SK-N-SH (cell line): ENCODE results near the gene LRRC1. TPM values are rescaled to one million over a fixed set of nuclear protein-coding genes. Genes with fewer than 3 reads are reported as not detected.

Experiments used
- CTCF ChIA-PET: fragments of 300-600, 350-600 bp; formaldehyde crosslinking; extraction: SDS; loops from one replicate; lab custom pipeline; 2021; lab: Yijun Ruan, JAX
- POLR2A ChIA-PET: fragments of 350-600 bp; sonication (Branson Sonifier 250); formaldehyde crosslinking; extraction: SDS; loops from one replicate; lab custom pipeline; 2020; ENCODE audit warnings: antibody characterized with exemption, inconsistent platforms; lab: Yijun Ruan, JAX
- DNase-seq: peaks from one replicate; pipeline ENCODE4 v3.0.0; 2012
- H2AFZ ChIP-seq: fragments of 200-600 bp; sonication (generic); 2 replicates; pipeline ENCODE4 v1.8.1; 2016; ENCODE audit warnings: antibody characterized with exemption, mild to moderate bottlenecking, low read depth
- H3F3A ChIP-seq: fragments of 200-600 bp; sonication (generic); replicated peaks from 2 replicates; pipeline ENCODE3; 2016; ENCODE audit warnings: antibody characterized with exemption, mild to moderate bottlenecking; ENCODE audit not compliant: insufficient read depth
- H3K27ac ChIP-seq, 2 experiments: fragments of 200-500 bp in 1 of 2; fragments of 200-600 bp in 1 of 2; sonication (Bioruptor generic) in 1 of 2; sonication (generic), shearing (Covaris generic) in 1 of 2; 2 replicates each; pipeline versions ENCODE4 v1.5.1 to v1.6.1; 2014 to 2016; ENCODE audit warnings: low read depth in 2 of 2, inconsistent platforms in 1 of 2, low read length in 1 of 2, mild to moderate bottlenecking in 1 of 2, mixed read lengths in 1 of 2
- H3K27me3 ChIP-seq: fragments of 200-600 bp; sonication (generic), shearing (Covaris generic); 2 replicates; pipeline ENCODE4 v1.6.1; 2016; ENCODE audit warnings: mixed run types; ENCODE audit not compliant: insufficient read depth
- H3K36me3 ChIP-seq, 2 experiments: fragments of 200-500 bp in 1 of 2; fragments of 200-600 bp in 1 of 2; sonication (Bioruptor generic) in 1 of 2; sonication (generic) in 1 of 2; replicated peaks in 1 of 2; 2 replicates each; pipeline versions ENCODE3 to v1.5.1; 2014 to 2016; ENCODE audit warnings: low read length in 1 of 2, mild to moderate bottlenecking in 1 of 2; ENCODE audit not compliant: insufficient read depth in 2 of 2, control insufficient read depth in 1 of 2
- H3K4me1 ChIP-seq, 2 experiments: fragments of 200-500 bp in 1 of 2; fragments of 200-600 bp in 1 of 2; sonication (Bioruptor generic) in 1 of 2; sonication (generic), shearing (Covaris generic) in 1 of 2; 2 replicates each; pipeline versions ENCODE4 v1.5.1 to v1.6.1; 2014 to 2016; ENCODE audit warnings: low read depth in 1 of 2, low read length in 1 of 2, mixed run types in 1 of 2; ENCODE audit not compliant: insufficient read depth in 2 of 2, control insufficient read depth in 1 of 2
- H3K4me2 ChIP-seq: fragments of 200-600 bp; sonication (generic), shearing (Covaris generic); 2 replicates; pipeline ENCODE4 v1.6.1; 2017; ENCODE audit warnings: mixed run types
- H3K4me3 ChIP-seq, 2 experiments: fragments of 200-500 bp in 1 of 2; fragments of 200-600 bp in 1 of 2; sonication (Bioruptor generic) in 1 of 2; sonication (generic), shearing (Covaris generic) in 1 of 2; 2 replicates each; pipeline versions ENCODE4 v1.5.1 to v1.8.1; 2014 to 2016; ENCODE audit warnings: low read depth in 2 of 2, inconsistent platforms in 1 of 2, low read length in 1 of 2, mild to moderate bottlenecking in 1 of 2, mixed read lengths in 1 of 2, moderate library complexity in 1 of 2
- H3K79me2 ChIP-seq: fragments of 200-600 bp; sonication (generic); 2 replicates; pipeline ENCODE4 v1.8.1; 2017; ENCODE audit warnings: mild to moderate bottlenecking; ENCODE audit not compliant: insufficient read depth
- H3K9ac ChIP-seq: fragments of 200-600 bp; sonication (generic); 2 replicates; pipeline ENCODE4 v1.6.1; 2017; ENCODE audit warnings: mixed run types
- H3K9me2 ChIP-seq: fragments of 200-600 bp; sonication (generic); 2 replicates; pipeline ENCODE4 v1.6.1; 2017; ENCODE audit warnings: mixed run types
- H3K9me3 ChIP-seq: fragments of 200-600 bp; sonication (generic); 2 replicates; pipeline ENCODE4 v1.6.1; 2017; ENCODE audit warnings: mixed run types, mild to moderate bottlenecking, moderate library complexity
- H4K20me1 ChIP-seq: fragments of 200-600 bp; sonication (generic); 2 replicates; pipeline ENCODE4 v1.6.1; 2017; ENCODE audit warnings: mild to moderate bottlenecking, mixed run types; ENCODE audit not compliant: insufficient read depth
- CHD2 ChIP-seq: fragments of 150-350 bp; IDR thresholded peaks from 2 replicates; pipeline ENCODE4 v1.6.1; 2018; ENCODE audit warnings: low read length; ENCODE audit not compliant: partially characterized antibody
- ELF1 ChIP-seq: IDR thresholded peaks from 2 replicates; pipeline ENCODE4 v1.4.0; 2012
- EP300 ChIP-seq, 2 experiments: IDR thresholded peaks; 2 replicates each; pipeline versions ENCODE4 v1.4.0 to v1.6.1; 2012; ENCODE audit warnings: borderline replicate concordance in 1 of 2, low read depth in 1 of 2, low read length in 1 of 2
- FOXJ3 ChIP-seq: sonication (generic); formaldehyde crosslinking; IDR thresholded peaks from 2 replicates; pipeline ENCODE4 v1.5.1; 2020; ENCODE audit warnings: mild to moderate bottlenecking, missing genetic modification reagents
- FOXM1 ChIP-seq: IDR thresholded peaks from 2 replicates; pipeline ENCODE4 v1.4.0; 2012; ENCODE audit warnings: low read depth, mild to moderate bottlenecking
- GABPA ChIP-seq: IDR thresholded peaks from 2 replicates; pipeline ENCODE4 v1.4.0; 2012; ENCODE audit warnings: low read depth, mild to moderate bottlenecking
- MXI1 ChIP-seq: IDR thresholded peaks from 2 replicates; pipeline ENCODE4 v1.6.1; 2012; ENCODE audit warnings: mild to moderate bottlenecking, low read depth, low read length, improper control_type of control experiment
- NFIC ChIP-seq: IDR thresholded peaks from 2 replicates; pipeline ENCODE4 v1.4.0; 2012; ENCODE audit warnings: borderline replicate concordance
- POLR2AphosphoS5 ChIP-seq: IDR thresholded peaks from 2 replicates; pipeline ENCODE4 v1.6.1; 2012; ENCODE audit warnings: low read depth, low read length
- RAD21 ChIP-seq: IDR thresholded peaks from 2 replicates; pipeline ENCODE4 v1.6.1; 2012; ENCODE audit warnings: mild to moderate bottlenecking, low read length
- RCOR1 ChIP-seq: fragments of 150-350 bp; IDR thresholded peaks from 2 replicates; pipeline ENCODE4 v1.6.1; 2017; ENCODE audit warnings: antibody characterized with exemption, low read length
- RFX5 ChIP-seq: IDR thresholded peaks from 2 replicates; pipeline ENCODE4 v1.6.1; 2012; ENCODE audit warnings: mild to moderate bottlenecking, improper control_type of control experiment, low read length
- RXRA ChIP-seq: IDR thresholded peaks from 2 replicates; pipeline ENCODE4 v1.4.0; 2012; ENCODE audit warnings: low read depth, mild to moderate bottlenecking, borderline replicate concordance
- SMC3 ChIP-seq: IDR thresholded peaks from 2 replicates; pipeline ENCODE4 v1.6.1; 2012; ENCODE audit warnings: low read depth, low read length, improper control_type of control experiment
- TEAD4 ChIP-seq: IDR thresholded peaks from 2 replicates; pipeline ENCODE4 v1.4.0; 2012; ENCODE audit warnings: mild to moderate bottlenecking, borderline replicate concordance; ENCODE audit not compliant: insufficient read depth
- WGBS: methylation state at CpG from one replicate; pipeline ENCODE4 v1.1.6; 2017; ENCODE audit warnings: low lambda C conversion rate; 5-methylcytosine and 5-hydroxymethylcytosine counted together
- polyA plus RNA-seq, 3 experiments: library from polyadenylated mRNA; depleted of rRNA; stranded (reverse); fragments of >200 nt; gene quantifications; 2 replicates each; pipeline ENCODE4 v1.2.3, GENCODE V29; 2012
- TF ChIP-seq, protein P1 (sequence below): fragments of 150-350 bp; IDR thresholded peaks from 2 replicates; pipeline ENCODE4 v1.6.1; 2017; ENCODE audit warnings: antibody characterized with exemption, low read length, low read depth, borderline replicate concordance
- TF ChIP-seq, protein P2 (sequence below): IDR thresholded peaks from 2 replicates; pipeline ENCODE4 v1.6.1; 2012; ENCODE audit warnings: mild to moderate bottlenecking, low read depth, low read length, moderate library complexity
- TF ChIP-seq, protein P3 (sequence below): IDR thresholded peaks from 2 replicates; pipeline ENCODE4 v1.4.0; 2012; ENCODE audit warnings: low read depth, borderline replicate concordance
- TF ChIP-seq, protein P4 (sequence below): IDR thresholded peaks from 2 replicates; pipeline ENCODE4 v1.4.0; 2012; ENCODE audit warnings: low read depth

LRRC1 gene
- polyA plus RNA-seq, 1 of the 3 experiments (the other 2 are of a cell fraction): 0.84 TPM

DNA sequence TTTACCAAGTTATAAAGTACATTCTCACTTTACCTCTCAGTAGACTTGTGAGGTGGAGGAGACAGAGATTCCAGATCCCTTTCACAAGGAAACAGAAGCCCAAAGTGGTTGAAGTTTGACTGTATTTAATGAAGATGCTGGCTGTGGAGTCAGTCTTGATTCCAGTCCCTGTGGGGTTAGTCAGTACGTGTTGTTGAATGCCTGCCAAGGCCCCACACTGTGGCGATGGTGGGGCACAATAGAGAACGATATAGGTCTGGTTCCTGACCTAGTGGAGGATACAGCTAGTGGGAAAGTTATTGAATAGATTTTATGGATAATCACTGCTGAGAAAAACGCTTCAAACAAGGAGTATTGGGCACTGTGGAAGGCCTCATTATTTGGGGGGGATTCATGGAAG lies 71.4 kb downstream of the LRRC1 start:
- Histone ChIP-seq H3K27ac (no peak overlapping the region), H3K4me2 (no peak overlapping the region), H4K20me1 (no peaks in the 10 kb centered on the region), H3K4me3 (no peak overlapping the region), H3K9ac (no peak overlapping the region), H3K4me1 (no peaks in the 10 kb centered on the region), H3K79me2 (no peaks in the 10 kb centered on the region), H3F3A (no peaks in the 10 kb centered on the region), H3K9me2 (no peaks in the 10 kb centered on the region), H3K27me3 (peaks cover 12% of the 10 kb centered on the region; the same call in 1 of the 2 replicates), H2AFZ (no peak overlapping the region), H3K9me3 (no peaks in the 10 kb centered on the region), H3K36me3 (no peaks in the 10 kb centered on the region)
- WGBS: 21% methylated on average over 4 of the region's 4 CpGs
- no peak for DNase-seq
- no peak for TF ChIP-seq RXRA
- TF ChIP-seq RAD21: no peak
- no peak for TF ChIP-seq GABPA
- no peak for TF ChIP-seq SMC3
- TF ChIP-seq CHD2: no peak
- TF ChIP-seq, protein P1, sequence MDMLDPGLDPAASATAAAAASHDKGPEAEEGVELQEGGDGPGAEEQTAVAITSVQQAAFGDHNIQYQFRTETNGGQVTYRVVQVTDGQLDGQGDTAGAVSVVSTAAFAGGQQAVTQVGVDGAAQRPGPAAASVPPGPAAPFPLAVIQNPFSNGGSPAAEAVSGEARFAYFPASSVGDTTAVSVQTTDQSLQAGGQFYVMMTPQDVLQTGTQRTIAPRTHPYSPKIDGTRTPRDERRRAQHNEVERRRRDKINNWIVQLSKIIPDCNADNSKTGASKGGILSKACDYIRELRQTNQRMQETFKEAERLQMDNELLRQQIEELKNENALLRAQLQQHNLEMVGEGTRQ: no peak
- TF ChIP-seq, protein P2, sequence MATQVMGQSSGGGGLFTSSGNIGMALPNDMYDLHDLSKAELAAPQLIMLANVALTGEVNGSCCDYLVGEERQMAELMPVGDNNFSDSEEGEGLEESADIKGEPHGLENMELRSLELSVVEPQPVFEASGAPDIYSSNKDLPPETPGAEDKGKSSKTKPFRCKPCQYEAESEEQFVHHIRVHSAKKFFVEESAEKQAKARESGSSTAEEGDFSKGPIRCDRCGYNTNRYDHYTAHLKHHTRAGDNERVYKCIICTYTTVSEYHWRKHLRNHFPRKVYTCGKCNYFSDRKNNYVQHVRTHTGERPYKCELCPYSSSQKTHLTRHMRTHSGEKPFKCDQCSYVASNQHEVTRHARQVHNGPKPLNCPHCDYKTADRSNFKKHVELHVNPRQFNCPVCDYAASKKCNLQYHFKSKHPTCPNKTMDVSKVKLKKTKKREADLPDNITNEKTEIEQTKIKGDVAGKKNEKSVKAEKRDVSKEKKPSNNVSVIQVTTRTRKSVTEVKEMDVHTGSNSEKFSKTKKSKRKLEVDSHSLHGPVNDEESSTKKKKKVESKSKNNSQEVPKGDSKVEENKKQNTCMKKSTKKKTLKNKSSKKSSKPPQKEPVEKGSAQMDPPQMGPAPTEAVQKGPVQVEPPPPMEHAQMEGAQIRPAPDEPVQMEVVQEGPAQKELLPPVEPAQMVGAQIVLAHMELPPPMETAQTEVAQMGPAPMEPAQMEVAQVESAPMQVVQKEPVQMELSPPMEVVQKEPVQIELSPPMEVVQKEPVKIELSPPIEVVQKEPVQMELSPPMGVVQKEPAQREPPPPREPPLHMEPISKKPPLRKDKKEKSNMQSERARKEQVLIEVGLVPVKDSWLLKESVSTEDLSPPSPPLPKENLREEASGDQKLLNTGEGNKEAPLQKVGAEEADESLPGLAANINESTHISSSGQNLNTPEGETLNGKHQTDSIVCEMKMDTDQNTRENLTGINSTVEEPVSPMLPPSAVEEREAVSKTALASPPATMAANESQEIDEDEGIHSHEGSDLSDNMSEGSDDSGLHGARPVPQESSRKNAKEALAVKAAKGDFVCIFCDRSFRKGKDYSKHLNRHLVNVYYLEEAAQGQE: no peak
- TF ChIP-seq TEAD4: no peak
- TF ChIP-seq MXI1: no peak
- ChIA-PET POLR2A (no interaction called here), CTCF (no interaction called here)

DNA sequence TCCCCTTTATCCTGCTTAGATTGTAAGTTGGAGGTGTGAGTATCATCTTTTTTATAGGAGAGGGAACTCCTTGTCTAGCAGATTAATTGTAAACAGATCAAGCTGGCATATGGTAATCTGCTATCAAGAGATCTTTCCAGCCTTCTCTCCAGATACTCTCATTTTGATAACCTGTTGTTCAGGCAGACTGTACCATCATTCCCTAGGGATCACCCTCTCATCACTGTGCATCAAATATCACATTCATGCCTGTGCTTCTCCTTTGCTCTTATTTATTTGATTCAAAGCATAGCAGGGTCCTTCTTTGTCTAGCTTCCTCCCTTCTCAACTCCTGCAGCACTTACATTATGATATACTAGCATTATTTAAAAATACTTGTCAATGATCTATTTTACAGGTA lies 73.8 kb downstream of the LRRC1 start:
- Histone ChIP-seq H3K4me1 (no peaks in the 10 kb centered on the region), H3K4me2 (no peak overlapping the region)

More for the DNA sequence above, 73.8 kb downstream of the LRRC1 start:
- Histone ChIP-seq H2AFZ (no peak overlapping the region), H3K27ac (no peak overlapping the region), H3K36me3 (no peaks in the 10 kb centered on the region), H3K79me2 (no peaks in the 10 kb centered on the region), H3K27me3 (peaks cover 6% of the 10 kb centered on the region; the same call in 1 of the 2 replicates), H3K9me3 (no peaks in the 10 kb centered on the region; the same call in 1 of the 2 replicates), H3K4me3 (no peak overlapping the region), H4K20me1 (no peaks in the 10 kb centered on the region), H3K9ac (no peak overlapping the region), H3F3A (no peaks in the 10 kb centered on the region)
- ChIA-PET POLR2A (no interaction called here), CTCF (no interaction called here)
- TF ChIP-seq FOXJ3 (CRISPR knock-in tag) (no peak), RFX5 (no peak), FOXM1 (no peak), TEAD4 (no peak), EP300 (IDR thresholded peaks at IDR 0.05; ENCODE audit: borderline replicate concordance in 1 of 2, low read depth in 1 of 2, low read length in 1 of 2) (no peak), SMC3 (no peak), NFIC (no peak), POLR2AphosphoS5 (no peak), ELF1 (no peak), RCOR1 (no peak)
- TF ChIP-seq, protein P3, sequence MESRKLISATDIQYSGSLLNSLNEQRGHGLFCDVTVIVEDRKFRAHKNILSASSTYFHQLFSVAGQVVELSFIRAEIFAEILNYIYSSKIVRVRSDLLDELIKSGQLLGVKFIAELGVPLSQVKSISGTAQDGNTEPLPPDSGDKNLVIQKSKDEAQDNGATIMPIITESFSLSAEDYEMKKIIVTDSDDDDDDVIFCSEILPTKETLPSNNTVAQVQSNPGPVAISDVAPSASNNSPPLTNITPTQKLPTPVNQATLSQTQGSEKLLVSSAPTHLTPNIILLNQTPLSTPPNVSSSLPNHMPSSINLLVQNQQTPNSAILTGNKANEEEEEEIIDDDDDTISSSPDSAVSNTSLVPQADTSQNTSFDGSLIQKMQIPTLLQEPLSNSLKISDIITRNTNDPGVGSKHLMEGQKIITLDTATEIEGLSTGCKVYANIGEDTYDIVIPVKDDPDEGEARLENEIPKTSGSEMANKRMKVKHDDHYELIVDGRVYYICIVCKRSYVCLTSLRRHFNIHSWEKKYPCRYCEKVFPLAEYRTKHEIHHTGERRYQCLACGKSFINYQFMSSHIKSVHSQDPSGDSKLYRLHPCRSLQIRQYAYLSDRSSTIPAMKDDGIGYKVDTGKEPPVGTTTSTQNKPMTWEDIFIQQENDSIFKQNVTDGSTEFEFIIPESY: no peak
- TF ChIP-seq, protein P2: no peak
- TF ChIP-seq, protein P4, sequence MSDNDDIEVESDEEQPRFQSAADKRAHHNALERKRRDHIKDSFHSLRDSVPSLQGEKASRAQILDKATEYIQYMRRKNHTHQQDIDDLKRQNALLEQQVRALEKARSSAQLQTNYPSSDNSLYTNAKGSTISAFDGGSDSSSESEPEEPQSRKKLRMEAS: no peak
- TF ChIP-seq, all 33 proteins: peak for 0
- DNase-seq: no peak
- H3K9me2 ChIP-seq: no peaks in the 10 kb centered on the region
